ENCODE measurements around the gene ANKRD11.

ANKRD11 gene

DNA sequence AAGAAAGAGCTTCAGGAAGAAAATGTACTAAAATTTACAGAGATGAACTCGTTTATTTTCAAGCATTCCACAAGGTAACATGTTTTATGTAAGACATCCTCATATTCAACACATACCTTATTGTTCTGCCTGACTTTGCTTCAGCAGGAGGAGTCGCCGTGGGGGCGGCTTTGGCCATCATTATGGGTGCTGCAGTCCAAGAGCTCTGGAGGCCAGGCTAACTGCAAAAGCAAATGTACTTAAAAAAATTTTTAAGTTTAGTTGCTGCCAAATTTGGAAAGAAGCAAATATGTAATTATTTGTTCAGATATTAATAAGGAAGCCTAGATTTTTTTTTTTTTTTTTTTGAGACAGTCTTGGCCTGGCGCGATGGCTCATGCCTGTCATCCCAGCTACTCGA lies 13.7 kb upstream of the ANKRD11 start:
- POLR2A ChIA-PET = no interaction called here

DNA sequence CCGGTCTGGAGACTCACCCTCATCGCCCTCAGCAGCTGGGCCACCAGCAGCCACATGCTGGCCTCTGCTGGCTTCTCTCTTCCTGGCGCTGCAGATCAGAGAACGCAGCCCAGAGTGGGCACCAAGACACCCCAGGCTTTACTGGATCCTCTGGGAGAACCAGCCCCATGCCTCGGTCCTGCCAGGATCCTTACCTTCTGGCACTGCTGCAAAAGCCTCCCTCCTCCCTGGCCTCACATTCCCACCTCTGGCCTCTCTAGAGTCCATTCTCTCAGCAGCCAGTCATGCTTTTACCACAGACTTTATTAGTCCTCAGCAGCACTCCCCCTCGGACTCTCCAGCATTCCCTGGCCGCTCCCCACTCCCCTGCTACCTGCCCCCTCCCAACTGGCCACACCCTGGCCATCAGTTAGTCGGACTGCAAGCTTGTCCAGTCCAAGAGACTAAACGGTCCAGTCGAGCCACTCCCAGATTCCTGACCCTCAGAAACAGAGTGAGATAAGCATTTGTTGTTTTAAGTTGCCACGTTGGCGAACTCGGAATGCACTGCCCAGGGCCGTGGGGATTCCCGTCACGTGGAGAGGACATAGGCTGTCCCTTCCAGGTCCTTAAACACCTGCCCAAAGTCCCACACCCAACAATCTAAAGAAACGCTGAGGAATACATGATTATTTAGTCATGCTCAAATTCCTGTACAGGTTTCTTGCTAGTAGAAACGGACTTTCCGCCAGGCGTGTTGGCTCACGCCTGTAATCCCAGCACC lies 11.9 kb upstream of the ANKRD11 start:
- ChIA-PET POLR2A (interaction anchor here (0.6 kb wide), 1 partner anchor 220 kb away, joined by 4 read pairs; no protein-coding TSS in a partner anchor), CTCF (no interaction called here)
- TF ChIP-seq, protein P1, sequence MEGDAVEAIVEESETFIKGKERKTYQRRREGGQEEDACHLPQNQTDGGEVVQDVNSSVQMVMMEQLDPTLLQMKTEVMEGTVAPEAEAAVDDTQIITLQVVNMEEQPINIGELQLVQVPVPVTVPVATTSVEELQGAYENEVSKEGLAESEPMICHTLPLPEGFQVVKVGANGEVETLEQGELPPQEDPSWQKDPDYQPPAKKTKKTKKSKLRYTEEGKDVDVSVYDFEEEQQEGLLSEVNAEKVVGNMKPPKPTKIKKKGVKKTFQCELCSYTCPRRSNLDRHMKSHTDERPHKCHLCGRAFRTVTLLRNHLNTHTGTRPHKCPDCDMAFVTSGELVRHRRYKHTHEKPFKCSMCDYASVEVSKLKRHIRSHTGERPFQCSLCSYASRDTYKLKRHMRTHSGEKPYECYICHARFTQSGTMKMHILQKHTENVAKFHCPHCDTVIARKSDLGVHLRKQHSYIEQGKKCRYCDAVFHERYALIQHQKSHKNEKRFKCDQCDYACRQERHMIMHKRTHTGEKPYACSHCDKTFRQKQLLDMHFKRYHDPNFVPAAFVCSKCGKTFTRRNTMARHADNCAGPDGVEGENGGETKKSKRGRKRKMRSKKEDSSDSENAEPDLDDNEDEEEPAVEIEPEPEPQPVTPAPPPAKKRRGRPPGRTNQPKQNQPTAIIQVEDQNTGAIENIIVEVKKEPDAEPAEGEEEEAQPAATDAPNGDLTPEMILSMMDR (IDR thresholded peaks at IDR 0.05; ENCODE audit: control extremely low read depth, extremely low read depth, low read depth, missing control alignments) = no peak
- no peak for DNase-seq (ENCODE audit: extremely low spot score)

More for the DNA sequence above, 13.7 kb upstream of the ANKRD11 start:
- DNase-seq (ENCODE audit: extremely low spot score) = no peak
- TF ChIP-seq, protein P1 (IDR thresholded peaks at IDR 0.05; ENCODE audit: control extremely low read depth, extremely low read depth, low read depth, missing control alignments) = no peak
- CTCF ChIA-PET = no interaction called here

DNA sequence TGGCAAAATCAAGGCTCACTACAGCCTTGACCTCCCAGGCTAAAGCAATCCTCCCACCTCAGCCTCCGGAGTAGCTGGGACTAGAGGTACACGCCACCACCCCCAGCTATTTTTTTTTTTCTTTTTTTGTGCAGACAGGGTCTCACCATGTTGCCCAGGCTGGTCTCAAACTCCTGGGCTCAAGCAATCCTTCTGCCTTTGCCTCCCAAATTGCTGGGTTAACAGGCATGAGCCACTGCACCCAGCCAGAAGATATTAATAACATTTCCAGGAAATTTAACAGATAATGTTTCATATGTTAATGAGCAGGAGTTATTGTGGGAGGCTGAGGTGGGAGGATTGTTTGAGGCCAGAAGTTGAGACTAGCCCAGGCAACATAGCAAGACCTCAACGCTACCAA lies 9.4 kb upstream of the ANKRD11 start:
- no peak for DNase-seq (ENCODE audit: extremely low spot score)
- TF ChIP-seq, protein P1 (IDR thresholded peaks at IDR 0.05; ENCODE audit: control extremely low read depth, extremely low read depth, low read depth, missing control alignments) = no peak
- ChIA-PET POLR2A (no interaction called here), CTCF (no interaction called here)

DNA sequence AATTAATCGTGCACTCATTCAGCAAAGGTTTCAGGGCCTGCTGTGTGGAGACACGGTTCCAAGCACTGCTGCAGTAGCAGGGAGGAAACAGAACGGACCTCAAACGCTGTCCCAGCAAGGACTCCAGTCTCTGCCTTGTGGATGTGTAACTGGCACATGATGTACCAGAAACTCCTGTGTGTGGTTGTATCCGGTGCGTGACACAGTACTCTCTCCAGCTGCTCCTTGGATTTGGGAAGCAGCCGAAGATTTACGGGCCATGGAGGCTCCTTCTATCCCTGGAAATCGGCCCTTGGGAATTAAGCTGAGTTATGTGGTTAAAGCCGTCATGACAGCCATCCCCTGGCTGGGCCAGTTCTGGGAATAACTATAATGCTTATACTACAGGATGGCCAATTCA lies 8.5 kb upstream of the ANKRD11 start:
- ChIA-PET CTCF (no interaction called here), POLR2A (no interaction called here)
- TF ChIP-seq, protein P1 (IDR thresholded peaks at IDR 0.05; ENCODE audit: control extremely low read depth, extremely low read depth, low read depth, missing control alignments) = no peak
- DNase-seq (ENCODE audit: extremely low spot score) = no peak

DNA sequence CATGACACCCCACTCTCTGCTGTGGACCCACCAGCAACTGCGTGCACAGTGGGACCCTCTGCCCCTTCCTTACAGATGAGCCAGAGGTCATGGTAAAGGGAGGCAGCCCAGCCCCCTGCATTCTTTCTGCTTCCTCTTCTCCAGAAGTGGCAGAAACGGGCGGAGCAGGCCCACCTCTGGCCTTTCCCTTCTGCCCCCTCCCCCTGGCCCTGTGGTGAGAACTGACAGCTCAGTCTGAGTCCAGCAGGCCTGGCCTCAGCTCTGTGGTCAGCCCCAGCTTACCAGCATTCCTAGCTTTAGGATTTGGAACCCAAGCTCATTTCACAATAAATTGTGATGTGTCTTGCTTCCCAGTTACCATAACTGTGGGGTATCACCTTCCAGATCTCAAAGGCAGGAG lies 4.8 kb upstream of the ANKRD11 start:
- DNase-seq (ENCODE audit: extremely low spot score) = no peak
- CTCF ChIA-PET = interaction anchor here (1.2 to 1.7 kb wide), 5 partner anchors 10 to 62 kb away, joined by 3 to 5 read pairs (median 3); no protein-coding TSS in a partner anchor
- TF ChIP-seq, protein P1 (IDR thresholded peaks at IDR 0.05; ENCODE audit: control extremely low read depth, extremely low read depth, low read depth, missing control alignments) = no peak
- POLR2A ChIA-PET = interaction anchor here (0.6 kb wide), 1 partner anchor 23 kb away, joined by 5 read pairs; no protein-coding TSS in a partner anchor

DNA sequence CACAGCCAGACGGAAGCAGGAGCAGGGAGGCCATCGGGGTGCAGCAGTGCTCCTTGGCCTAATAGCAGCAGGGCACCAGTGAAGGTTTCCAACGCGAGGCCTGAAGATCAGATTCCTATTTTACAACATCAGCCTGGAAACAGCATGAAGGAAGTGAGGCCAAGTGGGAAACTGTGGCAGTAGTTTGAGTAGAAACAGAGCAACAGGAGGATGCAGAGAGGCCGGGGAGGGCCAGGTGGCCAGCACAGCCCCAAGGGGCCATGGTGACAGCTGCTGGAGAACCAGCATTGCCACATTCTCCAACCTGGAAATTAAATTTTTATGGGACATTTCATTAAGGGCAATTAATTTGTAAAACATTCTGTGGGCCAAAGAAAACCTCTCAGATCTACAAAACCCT lies 3.4 kb upstream of the ANKRD11 start:
- CTCF ChIA-PET = no interaction called here
- TF ChIP-seq, protein P1 (IDR thresholded peaks at IDR 0.05; ENCODE audit: control extremely low read depth, extremely low read depth, low read depth, missing control alignments) = no peak
- POLR2A ChIA-PET = no interaction called here
- no peak for DNase-seq (ENCODE audit: extremely low spot score)
